Chondrocyte (in vitro differentiated cells): Measurements from ENCODE around the gene TLL1. TPM values are rescaled to one million over a fixed set of nuclear protein-coding genes. Genes with fewer than 3 reads are reported as not detected.
A peak's percentile ranks its signal among the peaks of the same experiment; 100 is the strongest.

Experiments
- DNase-seq: peaks from one replicate; pipeline ENCODE4 v3.0.0; 2021; ENCODE audit warnings: mixed read lengths, low spot score
- H3K27ac Mint-ChIP-seq: one replicate; pipeline ENCODE4 v1.8.0; 2021; ENCODE audit warnings: mild to moderate bottlenecking, moderate library complexity, mixed read lengths; ENCODE audit not compliant: unreplicated experiment
- H3K27me3 Mint-ChIP-seq: 2 replicates; pipeline ENCODE4 v1.8.0; 2021; ENCODE audit warnings: low read depth, mixed read lengths
- H3K36me3 Mint-ChIP-seq: 2 replicates; pipeline ENCODE4 v1.8.0; 2021; ENCODE audit warnings: low read depth, mixed read lengths
- H3K4me1 Mint-ChIP-seq: 2 replicates; pipeline ENCODE4 v1.8.0; 2021; ENCODE audit warnings: low read depth, mild to moderate bottlenecking, mixed read lengths
- H3K4me3 Mint-ChIP-seq: one replicate; pipeline ENCODE4 v1.8.0; 2021; ENCODE audit warnings: mild to moderate bottlenecking, moderate library complexity, mixed read lengths; ENCODE audit not compliant: unreplicated experiment
- H3K9me3 Mint-ChIP-seq: 2 replicates; pipeline ENCODE4 v1.8.0; 2021; ENCODE audit warnings: low read depth, mixed read lengths
- total RNA-seq: library from RNA; stranded (reverse); gene quantifications from 3 replicates; pipeline ENCODE4 v1.2.1, GENCODE V29; 2021
- TF ChIP-seq, protein P1 (sequence below): fragments of 200-600 bp; sonication (generic); IDR thresholded peaks from 2 replicates; pipeline ENCODE4 v1.5.0; 2021; ENCODE audit warnings: antibody characterized with exemption, mild to moderate bottlenecking, moderate library complexity

Gene TLL1
- total RNA-seq, 1 donor from 2014 or later = 3.4 TPM

DNA sequence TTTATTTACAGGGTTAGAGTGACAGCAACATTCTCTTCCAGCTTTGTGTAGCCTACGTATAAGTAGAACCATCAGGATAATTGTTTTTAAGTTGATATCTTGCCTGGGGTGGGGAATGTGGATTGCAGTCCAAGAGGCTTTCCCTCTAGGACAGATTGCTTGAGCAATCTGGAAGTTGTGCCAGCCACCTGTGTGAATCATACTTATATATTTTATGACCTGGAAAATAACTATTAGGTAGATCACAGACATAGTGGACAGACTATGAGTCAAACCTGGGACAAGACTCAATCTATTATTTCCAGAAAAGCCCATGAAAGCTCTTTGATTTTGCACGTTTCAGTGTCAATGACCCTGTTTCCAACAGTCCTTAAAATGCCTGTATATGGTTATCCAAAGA, 98.9 kb downstream of the TLL1 start:
- Mint-ChIP-seq H3K9me3 (peaks cover 3% of the 10 kb centered on the region), H3K4me3 (no peak overlapping the region), H3K36me3 (no peaks in the 10 kb centered on the region), H3K27ac (no peak overlapping the region), H3K27me3 (no peaks in the 10 kb centered on the region), H3K4me1 (peaks cover 12% of the 10 kb centered on the region)
- DNase-seq = no peak
- TF ChIP-seq, protein P1, sequence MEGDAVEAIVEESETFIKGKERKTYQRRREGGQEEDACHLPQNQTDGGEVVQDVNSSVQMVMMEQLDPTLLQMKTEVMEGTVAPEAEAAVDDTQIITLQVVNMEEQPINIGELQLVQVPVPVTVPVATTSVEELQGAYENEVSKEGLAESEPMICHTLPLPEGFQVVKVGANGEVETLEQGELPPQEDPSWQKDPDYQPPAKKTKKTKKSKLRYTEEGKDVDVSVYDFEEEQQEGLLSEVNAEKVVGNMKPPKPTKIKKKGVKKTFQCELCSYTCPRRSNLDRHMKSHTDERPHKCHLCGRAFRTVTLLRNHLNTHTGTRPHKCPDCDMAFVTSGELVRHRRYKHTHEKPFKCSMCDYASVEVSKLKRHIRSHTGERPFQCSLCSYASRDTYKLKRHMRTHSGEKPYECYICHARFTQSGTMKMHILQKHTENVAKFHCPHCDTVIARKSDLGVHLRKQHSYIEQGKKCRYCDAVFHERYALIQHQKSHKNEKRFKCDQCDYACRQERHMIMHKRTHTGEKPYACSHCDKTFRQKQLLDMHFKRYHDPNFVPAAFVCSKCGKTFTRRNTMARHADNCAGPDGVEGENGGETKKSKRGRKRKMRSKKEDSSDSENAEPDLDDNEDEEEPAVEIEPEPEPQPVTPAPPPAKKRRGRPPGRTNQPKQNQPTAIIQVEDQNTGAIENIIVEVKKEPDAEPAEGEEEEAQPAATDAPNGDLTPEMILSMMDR = no peak

DNA sequence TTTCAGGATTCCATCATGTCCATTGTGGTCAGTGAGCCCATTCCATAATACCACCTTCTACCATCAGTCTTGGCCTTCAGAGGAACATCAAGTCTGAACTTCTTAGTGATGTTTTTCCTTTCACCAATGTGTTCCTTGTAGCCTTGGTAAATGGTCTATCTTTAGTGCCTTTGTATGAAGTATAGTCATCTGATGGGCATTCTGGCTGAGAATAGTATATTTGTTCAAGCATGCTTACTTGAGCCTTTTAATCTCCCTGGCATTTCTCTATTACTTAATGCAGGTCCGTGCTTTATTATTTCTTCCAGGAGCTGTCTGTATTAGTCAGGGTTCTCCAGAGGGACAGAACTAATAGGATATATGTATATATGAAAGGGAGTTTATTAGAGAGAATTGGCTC, 99.7 kb downstream of the TLL1 start:
- no peaks in the 10 kb centered on the region for H3K27me3 Mint-ChIP-seq
- TF ChIP-seq, protein P1 = no peak

GRCh38 chr4:165982934-165983333, 109.9 kb downstream of the TLL1 start:
- TF ChIP-seq, protein P1 = no peak
- Mint-ChIP-seq H3K4me1 (peaks cover 61% of the 10 kb centered on the region), H3K36me3 (no peaks in the 10 kb centered on the region), H3K9me3 (no peaks in the 10 kb centered on the region), H3K4me3 (no peak overlapping the region), H3K27me3 (no peaks in the 10 kb centered on the region), H3K27ac (no peak overlapping the region)
- DNase-seq = no peak

More for the DNA sequence above, 99.7 kb downstream of the TLL1 start:
- Mint-ChIP-seq H3K27ac (no peak overlapping the region), H3K4me3 (no peak overlapping the region), H3K36me3 (no peaks in the 10 kb centered on the region), H3K4me1 (peaks cover 12% of the 10 kb centered on the region), H3K9me3 (no peaks in the 10 kb centered on the region)
- DNase-seq = no peak

GRCh38 chr4:165986956-165987698, 114.1 kb downstream of the TLL1 start:
- no peaks in the 10 kb centered on the region for H3K27me3 Mint-ChIP-seq
- DNase-seq = no peak
- no peak overlapping the region for H3K27ac Mint-ChIP-seq

DNA sequence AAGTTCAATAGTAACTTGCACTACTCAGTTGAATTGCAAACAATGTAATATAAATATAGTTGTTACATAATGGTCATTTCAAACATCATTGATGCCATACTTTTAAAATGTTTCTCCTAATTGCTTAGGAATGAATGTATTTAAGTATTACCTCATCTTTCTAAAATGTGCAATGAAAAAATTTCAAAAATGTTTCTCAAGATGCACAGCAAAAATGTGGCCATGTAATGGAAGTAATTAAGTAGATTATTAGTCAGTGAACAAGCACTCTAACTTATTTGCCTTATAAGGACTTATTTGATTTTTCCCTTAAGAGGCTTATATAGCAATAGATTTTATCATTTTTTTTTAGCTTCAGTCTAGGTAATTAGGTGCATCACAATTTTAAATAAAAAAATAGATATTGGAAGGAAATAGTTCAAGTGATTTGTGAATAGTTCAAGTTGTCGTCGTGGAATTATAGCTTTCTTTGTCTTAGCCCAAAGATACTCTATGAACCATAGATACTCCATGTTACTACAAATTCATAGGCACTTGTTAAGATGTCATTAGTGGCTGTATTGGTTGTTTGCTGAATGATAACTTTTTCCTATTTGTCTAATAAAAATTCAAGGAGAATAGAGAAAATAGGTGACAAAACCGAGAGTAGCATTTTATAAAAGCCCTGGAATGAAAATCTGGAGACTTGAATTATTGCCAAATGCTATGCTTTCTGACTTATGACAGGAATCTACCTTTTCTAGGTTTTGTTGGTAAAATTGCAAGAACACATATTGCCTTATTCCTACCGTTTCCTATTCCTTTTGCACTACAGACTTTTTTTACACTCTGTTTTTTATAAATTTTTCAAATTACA, 118.5 kb downstream of the TLL1 start:
- H3K27me3 Mint-ChIP-seq = no peaks in the 10 kb centered on the region
- peak overlapping the region; percentile 9 for H3K27ac Mint-ChIP-seq
- H3K36me3 Mint-ChIP-seq = no peaks in the 10 kb centered on the region
- peaks cover 49% of the 10 kb centered on the region for H3K4me1 Mint-ChIP-seq
- peak overlapping the region; percentile 4 for H3K4me3 Mint-ChIP-seq
- H3K9me3 Mint-ChIP-seq = no peaks in the 10 kb centered on the region
- TF ChIP-seq, protein P1 = no peak
- no peak for DNase-seq

More at GRCh38 chr4:165986956-165987698, 114.1 kb downstream of the TLL1 start:
- Mint-ChIP-seq H3K9me3 (no peaks in the 10 kb centered on the region), H3K36me3 (no peaks in the 10 kb centered on the region), H3K4me3 (no peak overlapping the region), H3K4me1 (peaks cover 57% of the 10 kb centered on the region)
- TF ChIP-seq, protein P1 = no peak
